Measurements from ENCODE around the gene ACTG1. TPM values are rescaled to one million over a fixed set of nuclear protein-coding genes. Genes with fewer than 3 reads are reported as not detected.

Gene ACTG1
- total and polyA plus RNA-seq, 2 of the 13 experiments (the other 11 are each of a cell fraction or from before 2014, with no cell fraction given), result 973 to 1,138 TPM

- 0 out of 2 replicates have a peak, but pooled peaks have one; percentile 79 for TF ChIP-seq ZNF251 (CRISPR knock-in tag; IDR thresholded peaks at IDR 0.05)
- peak; percentile 69; the same call in 1 of the 2 replicates for TF ChIP-seq RBFOX2 (IDR thresholded peaks at IDR 0.05; ENCODE audit: low read depth, low read length)
- TF ChIP-seq ZC3H13 (CRISPR knock-in tag; IDR thresholded peaks at IDR 0.05), result peak; percentile 79; the same call in 1 of the 2 replicates
- TF ChIP-seq ZNF432 (CRISPR knock-in tag; IDR thresholded peaks at IDR 0.05; ENCODE audit: borderline replicate concordance), result 0 out of 2 replicates have a peak, but pooled peaks have one; percentile 19
- TF ChIP-seq ZHX1 (CRISPR knock-in tag; IDR thresholded peaks at IDR 0.05; ENCODE audit: low read depth), result peak; percentile 28; the same call in 1 of the 2 replicates
- TF ChIP-seq CREM (IDR thresholded peaks at IDR 0.05), result 0 out of 2 replicates have a peak, but pooled peaks have one; percentile 15
- TF ChIP-seq CREM (CRISPR knock-in tag; IDR thresholded peaks at IDR 0.05), result no peak
- 0 out of 2 replicates have a peak, but pooled peaks have one; percentile 12 for TF ChIP-seq NR2C2 (CRISPR knock-in tag; IDR thresholded peaks at IDR 0.05; ENCODE audit: borderline replicate concordance)
- peak; percentile 58 to 59; a peak in 3 of 4 replicates for TF ChIP-seq POLR2A (IDR thresholded peaks at IDR 0.05; ENCODE audit: insufficient read depth in 1 of 2, low read depth in 2 of 2, low read length in 2 of 2)
- no peak for TF ChIP-seq ELF1 (CRISPR knock-in tag; IDR thresholded peaks at IDR 0.05)
- no peak for TF ChIP-seq AHDC1 (CRISPR knock-in tag; IDR thresholded peaks at IDR 0.05; ENCODE audit: borderline replicate concordance)
- TF ChIP-seq ZMYM3 (CRISPR knock-in tag; IDR thresholded peaks at IDR 0.05), result no peak
- TF ChIP-seq ZNF446 (CRISPR knock-in tag; IDR thresholded peaks at IDR 0.05), result no peak
- TF ChIP-seq POLR2AphosphoS5 (IDR thresholded peaks at IDR 0.05; ENCODE audit: low read depth, low read length), result peak; percentile 75
- TF ChIP-seq DZIP1 (CRISPR knock-in tag; IDR thresholded peaks at IDR 0.05), result no peak
- peak; percentile 11; the same call in 1 of the 2 replicates for TF ChIP-seq ZBTB38 (CRISPR knock-in tag; IDR thresholded peaks at IDR 0.05)
- no peak for TF ChIP-seq IRX3 (CRISPR knock-in tag; IDR thresholded peaks at IDR 0.05; ENCODE audit: borderline replicate concordance, low read depth)
- TF ChIP-seq ZNF230 (CRISPR knock-in tag; IDR thresholded peaks at IDR 0.05), result no peak
- TF ChIP-seq ATF7-NPFF (CRISPR knock-in tag; IDR thresholded peaks at IDR 0.05; ENCODE audit: low read depth), result peak; percentile 46; the same call in 1 of the 2 replicates
Measured at GRCh38 chr17:81509207-81509971, 3.2 kb downstream of the ACTG1 start (continued).
